CD1c-positive myeloid dendritic cell (primary cell): ENCODE data around the gene PLXND1.
"Not testable (repeated sequence)": the region's sequence is repeated elsewhere in the genome, so short reads cannot be mapped to it uniquely, and the experiment has no call there.

ENCODE experiments used
- DNase-seq: peaks from one replicate; pipeline ENCODE4 v3.0.0-alpha.2; 2016; ENCODE audit errors: extremely low spot score

PLXND1 gene, protein sequence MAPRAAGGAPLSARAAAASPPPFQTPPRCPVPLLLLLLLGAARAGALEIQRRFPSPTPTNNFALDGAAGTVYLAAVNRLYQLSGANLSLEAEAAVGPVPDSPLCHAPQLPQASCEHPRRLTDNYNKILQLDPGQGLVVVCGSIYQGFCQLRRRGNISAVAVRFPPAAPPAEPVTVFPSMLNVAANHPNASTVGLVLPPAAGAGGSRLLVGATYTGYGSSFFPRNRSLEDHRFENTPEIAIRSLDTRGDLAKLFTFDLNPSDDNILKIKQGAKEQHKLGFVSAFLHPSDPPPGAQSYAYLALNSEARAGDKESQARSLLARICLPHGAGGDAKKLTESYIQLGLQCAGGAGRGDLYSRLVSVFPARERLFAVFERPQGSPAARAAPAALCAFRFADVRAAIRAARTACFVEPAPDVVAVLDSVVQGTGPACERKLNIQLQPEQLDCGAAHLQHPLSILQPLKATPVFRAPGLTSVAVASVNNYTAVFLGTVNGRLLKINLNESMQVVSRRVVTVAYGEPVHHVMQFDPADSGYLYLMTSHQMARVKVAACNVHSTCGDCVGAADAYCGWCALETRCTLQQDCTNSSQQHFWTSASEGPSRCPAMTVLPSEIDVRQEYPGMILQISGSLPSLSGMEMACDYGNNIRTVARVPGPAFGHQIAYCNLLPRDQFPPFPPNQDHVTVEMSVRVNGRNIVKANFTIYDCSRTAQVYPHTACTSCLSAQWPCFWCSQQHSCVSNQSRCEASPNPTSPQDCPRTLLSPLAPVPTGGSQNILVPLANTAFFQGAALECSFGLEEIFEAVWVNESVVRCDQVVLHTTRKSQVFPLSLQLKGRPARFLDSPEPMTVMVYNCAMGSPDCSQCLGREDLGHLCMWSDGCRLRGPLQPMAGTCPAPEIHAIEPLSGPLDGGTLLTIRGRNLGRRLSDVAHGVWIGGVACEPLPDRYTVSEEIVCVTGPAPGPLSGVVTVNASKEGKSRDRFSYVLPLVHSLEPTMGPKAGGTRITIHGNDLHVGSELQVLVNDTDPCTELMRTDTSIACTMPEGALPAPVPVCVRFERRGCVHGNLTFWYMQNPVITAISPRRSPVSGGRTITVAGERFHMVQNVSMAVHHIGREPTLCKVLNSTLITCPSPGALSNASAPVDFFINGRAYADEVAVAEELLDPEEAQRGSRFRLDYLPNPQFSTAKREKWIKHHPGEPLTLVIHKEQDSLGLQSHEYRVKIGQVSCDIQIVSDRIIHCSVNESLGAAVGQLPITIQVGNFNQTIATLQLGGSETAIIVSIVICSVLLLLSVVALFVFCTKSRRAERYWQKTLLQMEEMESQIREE (N-terminal part only)

DNA sequence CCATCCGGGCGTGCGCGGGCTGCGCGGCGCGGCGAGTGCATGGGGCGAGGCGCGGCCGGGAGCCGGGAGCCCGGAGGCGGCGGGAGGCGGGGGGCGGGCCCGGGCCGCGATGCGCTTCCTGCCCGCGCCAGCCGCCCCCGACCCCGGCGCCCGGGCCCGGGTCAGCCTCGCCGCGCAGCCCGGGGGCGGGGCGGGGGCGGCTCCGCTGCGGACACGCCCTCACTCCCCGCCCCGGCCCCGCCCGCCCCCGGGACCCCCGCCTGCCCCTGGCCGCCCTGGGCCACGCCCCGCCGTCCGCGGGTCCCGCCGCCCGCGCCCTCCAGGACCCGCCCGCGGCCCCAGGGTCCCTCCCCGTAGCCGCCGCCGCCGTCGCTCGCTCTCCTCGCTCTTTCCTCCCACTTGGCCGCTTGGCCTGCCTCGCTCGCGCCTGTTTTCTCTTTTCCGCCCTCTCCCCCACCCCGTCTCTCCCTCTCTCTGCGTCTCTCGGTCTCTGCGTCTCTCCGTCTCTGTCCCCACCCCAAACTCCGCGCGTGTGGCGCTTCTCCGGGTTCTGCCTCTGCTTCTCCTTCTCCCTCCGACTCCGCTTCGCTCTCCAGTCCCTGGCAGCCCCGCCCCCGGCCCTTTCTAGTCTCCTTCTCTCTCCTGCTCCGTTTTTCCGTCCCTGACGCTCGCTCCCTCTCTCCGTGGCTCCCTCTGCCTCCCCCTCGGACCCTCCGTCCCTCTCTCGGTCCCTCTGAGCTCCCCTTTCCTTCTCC, at the start of gene PLXND1:
Gene PLXND1 (minus strand): TSS at position 41 of the 755 bp plus-strand sequence. CDS start 37 bp downstream, at position 4.
- peak; percentile 76 for DNase-seq

DNA sequence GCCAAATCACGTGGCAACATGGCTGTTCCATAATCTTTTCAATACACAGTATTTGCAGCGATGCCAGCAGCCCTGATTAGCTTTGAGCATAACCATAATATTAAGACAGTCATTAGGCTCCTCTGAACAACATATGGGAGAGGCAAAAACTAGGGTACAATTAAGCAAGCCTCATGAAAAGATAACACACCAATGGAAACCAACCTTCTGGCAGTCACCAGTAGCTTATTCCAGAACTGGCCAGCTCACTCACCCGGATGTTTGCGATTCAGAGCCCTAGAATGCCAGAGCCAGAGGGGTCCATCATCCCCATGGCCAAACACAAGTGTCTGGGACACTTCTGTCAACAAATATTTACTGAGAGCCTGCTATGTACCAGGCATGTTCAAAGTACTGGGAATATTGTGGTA, 48.8 kb upstream of the PLXND1 start:
- DNase-seq, result no peak

- no peak for DNase-seq
Observed at GRCh38 chr3:129654131-129654530, 47.7 kb upstream of the PLXND1 start.

DNA sequence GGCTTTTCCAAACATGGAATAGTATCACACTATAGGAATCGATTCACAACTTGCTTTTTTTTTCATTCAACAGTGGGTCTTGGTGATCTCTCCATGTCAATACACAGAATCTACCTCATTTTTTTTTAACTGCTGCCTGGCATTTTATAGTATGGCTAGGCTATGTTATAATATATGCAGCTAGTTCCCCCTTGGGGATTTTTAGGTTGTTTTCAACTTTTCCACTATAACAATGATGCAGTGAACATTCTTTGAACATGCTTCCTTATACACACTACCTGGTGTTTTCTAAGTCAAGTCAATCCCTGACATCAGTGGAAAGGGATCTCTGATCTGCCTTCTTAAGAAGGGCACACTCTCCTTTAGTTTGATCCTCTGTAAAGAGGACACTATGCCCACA, 46.5 kb upstream of the PLXND1 start:
- no peak for DNase-seq

- no peak for DNase-seq
Observed at GRCh38 chr3:129651435-129652202, 45.1 kb upstream of the PLXND1 start.

DNA sequence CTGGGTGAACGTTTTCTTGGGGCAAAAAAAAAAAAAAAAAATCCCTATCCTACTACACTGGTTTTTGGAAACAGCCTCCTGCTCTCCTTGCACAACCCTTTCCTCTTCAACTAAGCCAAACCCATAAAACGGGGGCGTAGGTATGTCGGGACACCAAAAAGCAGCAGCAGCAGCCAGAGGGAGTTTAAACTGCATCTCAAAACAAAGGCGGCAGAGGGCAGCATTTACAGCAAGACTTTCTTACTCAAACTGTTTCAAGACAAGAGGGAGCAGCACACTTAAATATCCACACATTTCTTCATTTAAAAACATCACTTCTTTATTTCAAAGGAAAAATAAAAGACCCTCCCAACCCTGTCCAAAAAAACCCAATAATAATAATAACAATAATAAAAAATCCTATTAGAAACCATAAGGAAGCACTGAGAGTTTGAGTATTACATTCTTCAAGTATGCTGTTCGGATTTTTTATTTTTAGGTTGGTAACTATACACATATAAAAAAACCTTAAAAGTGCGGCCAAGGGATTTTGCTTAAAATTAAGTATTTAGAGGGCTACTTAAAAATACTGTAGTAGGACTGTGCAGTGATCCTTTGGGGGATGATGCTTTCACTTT, 43.9 kb upstream of the PLXND1 start:
- peak; percentile 67 for DNase-seq

- DNase-seq, result no peak
Observed at GRCh38 chr3:129648391-129648790, 41.9 kb upstream of the PLXND1 start.

DNA sequence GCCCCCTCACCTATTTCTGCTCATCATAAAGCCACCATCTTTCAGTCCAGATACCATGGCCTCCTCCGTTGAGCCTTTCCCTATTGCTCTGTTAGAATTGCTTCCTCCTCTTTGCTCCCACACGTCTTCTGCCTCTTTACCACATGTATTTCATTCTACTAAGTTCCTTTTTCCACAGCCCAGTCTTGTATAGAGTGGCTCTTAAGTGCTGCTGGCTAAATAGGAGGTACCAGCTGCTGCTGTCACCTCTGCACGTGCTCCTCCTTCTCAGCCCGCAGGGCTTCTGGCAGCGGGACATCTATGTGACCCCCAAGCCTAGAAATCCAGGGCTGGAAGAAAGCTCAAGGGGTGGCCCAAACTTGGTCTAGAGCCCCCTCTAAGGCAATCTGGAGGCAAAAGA, 38.8 kb upstream of the PLXND1 start:
- peak; percentile 51 for DNase-seq

DNA sequence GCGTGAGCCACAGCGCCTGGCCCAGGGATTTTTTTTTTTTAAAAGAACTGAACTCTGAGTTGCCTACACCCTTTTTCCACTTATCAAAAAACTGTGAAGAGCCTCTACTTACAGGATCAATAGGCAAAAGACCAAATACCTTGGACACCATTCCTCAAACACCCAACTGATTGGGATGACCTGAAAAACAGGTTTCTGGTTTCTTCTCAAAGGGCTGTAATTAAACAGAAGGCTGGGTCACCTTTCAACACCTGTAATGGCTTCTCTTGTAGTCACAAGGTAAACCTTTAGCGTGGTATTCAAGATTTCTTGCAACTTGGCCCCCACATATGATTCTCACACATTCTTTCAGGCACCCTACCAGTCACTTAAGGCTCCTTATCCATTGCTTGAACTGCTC, 38.4 kb upstream of the PLXND1 start:
- no peak for DNase-seq

DNA sequence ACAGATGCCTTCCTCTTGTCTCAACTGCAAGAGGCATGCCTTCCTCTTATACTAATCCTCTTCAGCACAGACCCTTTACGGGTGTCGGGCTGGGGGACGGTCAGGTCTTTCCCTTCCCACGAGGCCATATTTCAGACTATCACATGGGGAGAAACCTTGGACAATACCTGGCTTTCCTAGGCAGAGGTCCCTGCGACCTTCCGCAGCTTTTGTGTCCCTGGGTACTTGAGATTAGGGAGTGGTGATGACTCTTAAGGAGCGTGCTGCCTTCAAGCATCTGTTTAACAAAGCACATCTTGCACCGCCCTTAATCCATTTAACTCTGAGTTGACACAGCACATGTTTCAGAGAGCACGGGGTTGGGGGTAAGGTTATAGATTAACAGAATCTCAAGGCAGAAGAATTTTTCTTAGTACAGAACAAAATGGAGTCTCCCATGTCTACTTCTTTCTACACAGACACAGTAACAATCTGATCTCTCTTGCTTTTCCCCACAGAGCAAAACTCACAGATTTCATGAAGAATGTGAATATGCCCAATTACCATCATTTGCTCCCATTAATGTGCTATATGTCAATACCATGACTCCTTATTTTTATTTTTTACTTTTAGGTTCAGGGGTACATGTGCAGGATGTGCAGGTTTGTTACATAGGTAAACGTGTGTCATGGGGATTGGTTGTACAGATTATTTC, 35.2 kb upstream of the PLXND1 start:
- DNase-seq, result not testable (repeated sequence)

DNA sequence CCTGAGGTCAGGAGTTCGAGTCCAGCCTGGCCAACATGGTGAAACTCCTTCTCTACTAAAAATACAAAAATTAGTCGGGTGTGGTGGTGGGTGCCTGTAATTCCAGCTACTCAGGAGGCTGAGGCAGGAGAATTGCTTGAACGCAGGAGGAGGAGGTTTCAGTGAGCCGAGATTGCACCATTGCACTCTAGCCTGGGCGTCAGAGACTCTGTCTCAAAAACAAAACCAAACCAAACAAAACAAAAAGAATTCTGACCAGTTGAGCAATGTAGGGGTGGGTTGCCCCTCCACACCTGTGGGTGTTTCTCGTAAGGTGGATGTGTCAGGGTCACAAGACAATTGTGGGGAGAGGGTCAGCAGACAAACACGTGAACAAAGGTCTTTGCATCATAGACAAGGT, 34.5 kb upstream of the PLXND1 start:
- DNase-seq, result not testable (repeated sequence)

DNA sequence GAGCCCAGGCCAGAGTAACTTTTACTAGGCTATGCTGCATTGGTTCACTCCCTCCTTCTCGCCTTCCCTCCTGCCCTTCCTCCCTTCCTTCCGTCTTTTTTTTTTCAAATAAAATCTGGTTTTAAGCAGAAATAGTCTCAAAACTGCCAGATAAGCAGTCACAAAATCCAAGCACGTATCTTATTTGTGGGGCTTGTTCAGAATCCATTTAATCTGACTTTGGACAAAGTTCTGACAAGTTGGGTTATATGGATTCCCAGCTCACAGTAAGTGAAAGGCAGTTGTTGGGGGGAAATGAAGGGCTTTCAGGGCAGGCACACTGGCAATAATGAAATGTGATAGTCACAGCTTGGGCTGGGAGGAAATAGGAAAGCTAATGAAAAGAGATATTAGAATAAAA, 32.0 kb upstream of the PLXND1 start:
- DNase-seq, result no peak

DNA sequence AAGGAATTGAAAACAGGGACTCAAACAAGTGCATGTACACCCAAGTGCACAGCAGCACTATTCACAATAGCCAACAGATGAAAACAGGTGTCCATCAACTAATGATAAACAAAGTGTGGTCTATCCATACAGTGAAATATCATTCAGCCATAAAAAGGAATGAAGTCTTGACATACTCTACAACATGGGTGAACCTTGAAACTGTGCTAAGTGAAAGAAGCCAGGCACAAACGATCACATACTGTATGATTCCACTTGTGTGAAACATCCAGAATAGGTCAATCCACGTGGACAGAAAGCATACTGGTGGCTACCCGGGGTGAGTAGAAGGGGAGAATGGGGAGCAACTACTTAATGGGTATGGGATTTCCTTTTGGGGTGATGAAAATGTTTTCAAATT, 29.6 kb upstream of the PLXND1 start:
- no peak for DNase-seq

- no peak for DNase-seq
Observed at GRCh38 chr3:129635656-129636055, 29.2 kb upstream of the PLXND1 start.

DNA sequence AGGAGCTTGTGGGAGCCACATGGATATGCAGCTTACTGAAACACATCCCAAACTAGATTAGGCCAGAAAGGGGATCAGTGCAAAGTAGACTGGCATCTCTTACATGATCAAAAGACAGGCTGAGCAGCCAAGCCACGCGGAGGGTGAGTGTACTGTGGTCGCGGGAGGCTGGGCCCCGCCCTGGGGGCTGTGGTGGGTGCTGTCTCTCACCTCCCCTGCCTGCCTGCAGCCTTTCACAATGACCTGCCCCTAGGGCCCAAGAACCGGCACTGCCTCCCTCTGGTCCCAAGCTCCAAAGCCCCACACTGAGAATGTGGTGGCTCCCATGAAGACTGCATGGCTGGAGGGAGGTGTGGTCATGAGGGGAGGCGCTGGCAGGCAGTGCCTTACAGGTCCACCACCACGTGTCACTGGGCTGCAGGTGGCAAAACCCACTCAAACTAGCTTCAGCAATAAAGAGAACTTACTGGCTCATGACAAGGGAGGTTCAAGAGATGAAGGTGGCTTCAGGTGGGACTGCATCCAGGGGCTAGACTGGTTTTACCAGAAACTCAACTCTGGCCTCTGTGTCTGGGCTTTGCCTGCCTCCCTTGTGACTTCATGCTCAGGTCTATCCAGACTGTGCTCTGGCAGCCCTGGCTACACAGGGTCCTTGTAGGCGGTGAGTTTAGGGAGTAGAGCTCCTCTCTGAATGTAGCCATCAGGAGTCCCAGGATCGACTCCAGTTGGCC, 27.4 kb upstream of the PLXND1 start:
- no peak for DNase-seq

DNA sequence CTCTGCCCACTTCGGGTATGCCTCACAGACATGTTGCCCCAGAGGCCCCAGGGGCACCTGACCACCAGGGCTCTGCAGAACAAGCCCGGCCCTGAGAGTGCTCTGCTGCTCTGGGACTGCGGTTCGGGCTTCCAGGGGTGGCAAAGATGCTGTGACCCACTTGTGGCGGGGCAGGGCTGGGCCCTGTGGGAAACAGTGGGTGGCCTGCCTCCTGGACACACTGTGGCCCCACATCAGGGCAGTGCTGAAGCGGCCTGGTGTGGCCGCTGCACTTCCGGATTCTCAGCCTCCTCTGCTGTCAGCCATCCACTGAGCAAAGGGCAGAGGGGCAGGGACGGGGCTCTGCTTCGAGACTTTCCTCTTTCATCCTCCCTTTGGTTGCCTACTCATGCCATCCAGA, 26.5 kb upstream of the PLXND1 start:
- DNase-seq, result no peak

- no peak for DNase-seq
Observed at GRCh38 chr3:129632556-129632955, 26.1 kb upstream of the PLXND1 start.

- no peak for DNase-seq
Observed at GRCh38 chr3:129632056-129632455, 25.6 kb upstream of the PLXND1 start.

- DNase-seq, result no peak
Observed at GRCh38 chr3:129629011-129629410, 22.5 kb upstream of the PLXND1 start.
